Activated T-cell treated with anti-CD3 and anti-CD28 coated beads, Interleukin-2, amount 50 U/mL, for 72 hours (primary cell): ENCODE data around the gene MCM5. TPM values are rescaled to one million over a fixed set of nuclear protein-coding genes. Genes with fewer than 3 reads are reported as not detected.
"Not testable (repeated sequence)": the region's sequence is repeated elsewhere in the genome, so short reads cannot be mapped to it uniquely, and the experiment has no call there.

ENCODE experiments used
- ATAC-seq, 2 donors: fragments of 150-1000 bp; cut with Tn5 transposase; replicated peaks in 1 of 2; 2 replicates each; pipeline ENCODE4 v1.10.0; 2021; ENCODE audit warnings: moderate library complexity in 2 of 2, mild to moderate bottlenecking in 1 of 2
- DNase-seq, 2 donors: peaks; one replicate each; pipeline ENCODE4 v3.0.0; 2021 to 2022; ENCODE audit warnings: mixed read lengths in 1 of 2
- H3K27ac Mint-ChIP-seq: one replicate; pipeline ENCODE4 v1.8.0; 2022; ENCODE audit warnings: mild to moderate bottlenecking, moderate library complexity, mixed read lengths
- H3K27me3 Mint-ChIP-seq: one replicate; pipeline ENCODE4 v1.8.0; 2022; ENCODE audit warnings: low read depth, mixed read lengths
- H3K36me3 Mint-ChIP-seq, 2 donors: one replicate each; pipeline ENCODE4 v1.8.0; 2022; ENCODE audit warnings: mixed read lengths in 2 of 2, mild to moderate bottlenecking in 1 of 2; ENCODE audit not compliant: insufficient read depth in 2 of 2
- H3K4me1 Mint-ChIP-seq: one replicate; pipeline ENCODE4 v1.8.0; 2022; ENCODE audit warnings: low read depth, mixed read lengths
- H3K4me3 Mint-ChIP-seq, 2 donors: one replicate each; pipeline ENCODE4 v1.8.0; 2022; ENCODE audit warnings: mild to moderate bottlenecking in 2 of 2, mixed read lengths in 2 of 2, moderate library complexity in 2 of 2
- H3K9me3 Mint-ChIP-seq, 2 donors: one replicate each; pipeline ENCODE4 v1.8.0; 2022; ENCODE audit warnings: mixed read lengths in 2 of 2
- total RNA-seq, 2 donors: library from RNA; stranded (reverse); gene quantifications; one replicate each; pipeline ENCODE4 v1.2.3, GENCODE V29; 2022

Gene MCM5
- total RNA-seq, 2 donors from 2014 or later, result 290 to 370 TPM

DNA sequence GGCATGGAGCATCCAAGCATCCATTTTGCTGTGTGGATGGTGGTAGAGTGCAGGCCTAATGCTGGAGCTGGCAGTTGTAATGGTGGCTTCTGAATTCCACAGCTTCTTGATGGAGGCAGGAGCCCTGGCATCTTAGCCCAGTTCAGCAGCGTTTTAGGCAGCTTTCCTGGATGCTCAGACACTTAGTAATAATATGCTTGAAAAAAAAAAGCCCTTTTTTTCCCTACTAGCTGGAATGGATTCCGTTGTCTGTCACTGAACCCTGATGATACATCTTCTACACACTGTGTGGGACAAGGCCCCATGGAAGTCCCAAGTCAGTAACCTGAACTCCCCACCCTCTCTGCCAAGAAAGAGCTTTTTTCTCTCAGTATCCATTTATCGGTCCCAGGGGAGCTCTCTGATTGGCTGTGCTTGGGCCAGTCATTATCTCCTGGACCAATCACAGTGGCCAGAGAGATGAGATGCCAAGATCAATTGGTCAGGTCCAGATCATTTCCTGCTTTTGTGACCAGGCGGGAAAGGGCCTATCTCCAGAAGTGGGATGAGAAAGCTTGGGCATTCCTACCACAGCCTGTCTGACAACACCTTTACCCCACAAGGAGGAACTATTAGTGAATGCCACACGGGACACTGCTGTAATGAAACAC lies 34.2 kb downstream of the MCM5 start:
- Mint-ChIP-seq H3K36me3 (peaks cover 23 to 55% of the 10 kb centered on the region in 2 donors), H3K27me3 (no peaks in the 10 kb centered on the region), H3K4me3 (no peak overlapping the region), H3K9me3 (peaks cover 2 to 6% of the 10 kb centered on the region in 2 donors), H3K27ac (no peak overlapping the region), H3K4me1 (peaks cover 4% of the 10 kb centered on the region)
- no peak for ATAC-seq
- DNase-seq, result no peak

DNA sequence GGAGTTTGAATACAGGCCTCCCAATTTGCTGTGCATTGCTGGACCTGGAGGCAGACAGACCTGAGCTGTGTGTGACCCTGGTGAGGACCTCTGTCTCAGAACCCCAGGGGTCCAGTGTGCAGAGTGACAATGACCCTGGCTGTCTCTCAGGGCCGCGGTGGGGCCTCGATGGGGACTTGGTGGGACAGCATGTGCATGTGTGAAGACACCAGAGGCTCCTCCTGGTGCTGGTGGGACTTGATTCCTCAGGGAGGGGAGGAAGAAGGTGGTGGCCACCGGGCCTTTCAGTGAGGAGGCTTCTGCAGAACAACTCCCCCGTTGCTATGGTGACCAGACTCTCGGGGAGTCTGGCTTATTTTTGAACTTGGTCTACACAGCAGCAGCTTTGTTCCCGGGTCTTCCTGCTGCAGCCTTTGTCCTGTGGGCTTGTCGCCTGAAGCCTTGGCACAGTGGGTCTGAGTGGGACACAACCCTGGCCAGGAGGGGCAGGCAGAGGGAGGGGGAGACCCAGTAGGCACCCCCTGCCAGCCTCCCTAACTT lies 35.3 kb downstream of the MCM5 start:
- H3K36me3 Mint-ChIP-seq, result peaks cover 23 to 51% of the 10 kb centered on the region in 2 donors
- ATAC-seq (no peak), DNase-seq (no peak)
- H3K4me1 Mint-ChIP-seq, result peaks cover 4% of the 10 kb centered on the region
- no peak overlapping the region for H3K27ac Mint-ChIP-seq
- peaks cover 2 to 6% of the 10 kb centered on the region in 2 donors for H3K9me3 Mint-ChIP-seq
- H3K27me3 Mint-ChIP-seq, result no peaks in the 10 kb centered on the region
- no peak overlapping the region for H3K4me3 Mint-ChIP-seq

DNA sequence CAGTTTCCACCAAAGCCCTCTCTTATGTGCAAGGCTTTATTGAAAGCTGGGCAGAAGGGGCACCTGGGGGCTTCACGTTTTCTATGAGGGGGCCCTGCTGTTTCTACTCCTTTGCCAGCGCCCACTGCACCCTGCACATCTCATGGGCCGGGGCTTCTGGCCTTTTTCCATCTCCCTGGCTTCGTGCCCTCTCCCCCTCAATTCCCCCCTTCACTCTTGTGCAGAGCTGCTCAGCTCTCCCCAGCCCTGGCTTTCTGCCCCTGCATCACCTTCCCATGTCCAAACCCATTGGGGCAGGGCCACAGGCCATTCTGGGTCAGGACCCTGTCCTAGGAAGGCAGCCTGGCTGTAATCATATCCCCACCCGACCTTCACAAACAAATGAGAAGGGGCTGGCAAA lies 36.5 kb downstream of the MCM5 start:
- DNase-seq (no peak), ATAC-seq (no peak)
- no peak overlapping the region for H3K4me3 Mint-ChIP-seq
- peaks cover 2 to 6% of the 10 kb centered on the region in 2 donors for H3K9me3 Mint-ChIP-seq
- no peak overlapping the region for H3K27ac Mint-ChIP-seq
- H3K27me3 Mint-ChIP-seq, result no peaks in the 10 kb centered on the region
- peaks cover 23 to 48% of the 10 kb centered on the region in 2 donors for H3K36me3 Mint-ChIP-seq
- H3K4me1 Mint-ChIP-seq, result peaks cover 4% of the 10 kb centered on the region

DNA sequence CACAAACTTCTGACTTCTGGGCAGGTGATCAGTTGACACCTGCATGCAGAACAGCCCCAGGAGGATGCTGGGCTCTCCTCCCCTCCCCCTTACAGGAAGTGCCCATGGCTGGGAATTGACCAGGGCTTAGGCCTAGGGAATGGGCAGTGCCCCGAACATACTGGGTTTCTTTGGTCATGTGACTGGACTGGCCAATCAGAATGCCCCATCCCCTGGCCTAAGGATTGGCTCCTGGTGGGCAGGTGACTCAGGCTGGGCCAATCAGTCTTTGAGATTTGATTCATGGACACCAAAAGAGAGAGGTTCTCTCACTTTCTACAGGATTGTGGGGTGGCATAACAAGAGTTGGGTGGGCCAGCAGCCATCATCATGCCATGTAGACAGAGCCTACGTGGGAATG lies 37.1 kb downstream of the MCM5 start:
- H3K9me3 Mint-ChIP-seq, result peaks cover 2 to 6% of the 10 kb centered on the region in 2 donors
- peaks cover 4% of the 10 kb centered on the region for H3K4me1 Mint-ChIP-seq
- H3K27me3 Mint-ChIP-seq, result no peaks in the 10 kb centered on the region
- ATAC-seq, result peak; percentile 16 to 19
- H3K4me3 Mint-ChIP-seq, result no peak overlapping the region
- H3K36me3 Mint-ChIP-seq, result peaks cover 21 to 43% of the 10 kb centered on the region in 2 donors
- DNase-seq, result no peak
- H3K27ac Mint-ChIP-seq, result no peak overlapping the region

DNA sequence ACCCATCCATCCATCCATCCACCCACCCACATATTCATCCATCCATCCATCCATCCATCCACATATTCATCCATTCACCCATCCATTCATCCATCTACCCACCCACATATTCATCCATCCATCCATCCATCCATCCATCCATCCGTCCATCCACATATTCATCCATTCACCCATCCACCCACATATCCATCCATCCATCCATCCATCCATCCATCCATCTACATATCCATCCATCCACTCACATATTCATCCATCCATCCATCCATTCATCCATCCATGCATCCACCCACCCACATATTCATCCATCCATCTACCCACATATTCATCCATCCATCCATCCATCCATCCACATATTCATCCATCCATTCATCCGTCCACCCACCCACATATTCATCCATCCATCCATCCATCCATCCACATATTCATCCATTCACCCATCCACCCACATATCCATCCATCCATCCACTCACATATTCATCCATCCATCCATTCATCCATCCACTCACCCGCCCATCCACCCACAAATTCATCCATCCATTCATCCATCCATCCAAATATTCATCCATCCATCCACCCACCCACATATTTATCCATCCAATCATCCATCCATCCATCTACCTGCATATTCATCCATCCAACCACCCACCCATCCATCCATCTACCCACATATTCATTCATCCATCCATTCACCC lies 38.9 kb downstream of the MCM5 start:
- not testable (repeated sequence) for H3K4me3 Mint-ChIP-seq, H3K9me3 Mint-ChIP-seq, H3K4me1 Mint-ChIP-seq, H3K27me3 Mint-ChIP-seq, DNase-seq, ATAC-seq, H3K27ac Mint-ChIP-seq
- peaks cover 14 to 32% of the 10 kb centered on the region in 2 donors for H3K36me3 Mint-ChIP-seq

DNA sequence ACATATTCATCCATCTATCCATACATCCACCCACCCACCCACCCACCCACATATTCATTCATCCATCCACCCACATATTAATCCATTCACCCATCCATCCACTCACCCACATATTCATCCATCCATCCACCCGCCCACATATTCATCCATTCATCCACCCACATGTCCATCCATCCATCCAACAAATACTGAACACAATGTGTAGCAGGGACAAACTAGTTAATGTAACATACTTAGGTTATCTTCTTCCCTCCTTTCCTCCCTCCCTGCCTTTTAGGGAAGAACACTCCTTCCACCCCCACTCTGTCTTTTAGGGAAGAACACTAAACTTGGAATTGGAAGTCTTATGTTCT lies 39.4 kb downstream of the MCM5 start:
- H3K36me3 Mint-ChIP-seq, result peaks cover 13 to 31% of the 10 kb centered on the region in 2 donors
- no peak for ATAC-seq
- DNase-seq, result no peak
- no peak overlapping the region for H3K4me3 Mint-ChIP-seq
- no peaks in the 10 kb centered on the region for H3K27me3 Mint-ChIP-seq
- H3K27ac Mint-ChIP-seq, result no peak overlapping the region
- H3K4me1 Mint-ChIP-seq, result peaks cover 4% of the 10 kb centered on the region
- H3K9me3 Mint-ChIP-seq, result peaks cover 2 to 6% of the 10 kb centered on the region in 2 donors

DNA sequence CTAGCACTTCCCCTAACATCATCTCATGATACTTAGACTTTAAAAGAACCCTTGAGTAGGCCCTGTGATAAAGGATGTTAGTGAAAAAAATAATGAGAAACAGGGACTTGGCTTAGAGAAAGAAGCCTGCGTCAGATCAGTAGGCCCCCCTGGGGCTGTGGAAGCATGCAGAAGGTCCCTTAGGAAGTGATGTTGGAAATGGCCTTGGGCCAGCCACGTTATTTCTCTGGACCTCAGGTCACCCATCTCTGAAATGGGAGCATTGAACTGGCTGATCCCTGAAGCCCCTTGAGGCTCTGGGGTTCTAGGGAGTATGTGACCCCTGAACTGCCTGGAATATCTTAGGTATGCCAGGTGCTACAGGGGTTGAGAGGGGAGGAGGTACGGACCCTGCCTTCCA lies 40.2 kb downstream of the MCM5 start:
- Mint-ChIP-seq H3K27me3 (no peaks in the 10 kb centered on the region), H3K4me1 (peaks cover 4% of the 10 kb centered on the region), H3K9me3 (peaks cover 2 to 6% of the 10 kb centered on the region in 2 donors), H3K27ac (no peak overlapping the region), H3K4me3 (no peak overlapping the region), H3K36me3 (peaks cover 10 to 31% of the 10 kb centered on the region in 2 donors)
- ATAC-seq, result no peak
- no peak for DNase-seq

DNA sequence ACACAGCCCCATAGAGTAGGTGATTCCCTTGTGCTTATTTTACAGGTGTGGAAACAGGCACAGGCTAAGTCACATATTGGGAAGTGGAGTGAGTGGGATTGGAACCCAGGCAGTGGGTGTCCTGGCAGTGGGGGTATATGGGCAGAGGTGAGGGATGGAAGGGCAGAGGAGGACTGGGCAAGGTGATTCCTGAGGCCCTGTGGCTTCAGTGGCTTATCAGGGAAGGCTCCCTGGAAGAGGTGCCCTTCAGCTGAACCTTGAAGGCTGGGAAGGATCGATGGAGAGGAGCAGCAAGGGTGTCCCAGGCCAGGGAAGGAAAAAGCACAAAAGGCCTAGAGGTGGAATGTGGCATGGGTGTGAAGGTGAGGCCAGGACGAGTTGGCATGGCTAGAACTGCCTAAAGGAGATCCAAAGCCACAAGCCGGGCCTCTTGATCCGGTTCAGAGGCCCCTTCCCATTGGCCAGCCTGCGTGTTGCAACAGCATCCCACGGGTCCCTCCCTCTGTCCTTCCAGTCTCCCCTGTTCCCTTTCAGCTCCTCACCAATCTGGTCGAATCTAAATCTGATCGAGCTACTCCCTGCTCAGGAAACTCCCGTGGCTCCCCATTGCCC lies 41.7 kb downstream of the MCM5 start:
- no peak for DNase-seq
- Mint-ChIP-seq H3K4me1 (peaks cover 4% of the 10 kb centered on the region), H3K27me3 (no peaks in the 10 kb centered on the region), H3K27ac (no peak overlapping the region), H3K36me3 (peaks cover 10 to 33% of the 10 kb centered on the region in 2 donors), H3K9me3 (peaks cover 2 to 6% of the 10 kb centered on the region in 2 donors), H3K4me3 (no peak overlapping the region)
- ATAC-seq, result no peak

DNA sequence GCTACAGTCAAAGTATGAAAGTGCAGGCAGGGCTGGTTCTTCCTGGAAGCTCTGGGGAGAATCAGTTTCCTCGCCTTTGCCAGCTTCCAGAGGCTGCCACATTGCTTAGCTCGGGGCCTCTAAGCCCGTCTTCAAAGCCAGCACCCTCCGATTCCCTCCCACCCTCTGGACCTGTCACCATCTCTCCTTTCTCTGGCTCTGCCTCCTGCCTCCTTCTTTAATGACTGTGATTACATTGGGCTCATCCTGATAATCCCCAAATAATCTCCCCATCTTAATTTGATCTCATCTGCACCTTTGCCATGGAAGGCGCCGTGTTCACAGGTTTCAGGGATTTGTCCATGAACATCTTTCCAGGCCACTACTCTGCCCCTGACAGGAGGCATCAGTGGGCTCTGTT lies 42.5 kb downstream of the MCM5 start:
- Mint-ChIP-seq H3K36me3 (peaks cover 10 to 28% of the 10 kb centered on the region in 2 donors), H3K27ac (no peak overlapping the region), H3K27me3 (no peaks in the 10 kb centered on the region), H3K4me3 (no peak overlapping the region), H3K4me1 (peaks cover 3% of the 10 kb centered on the region), H3K9me3 (peaks cover 2 to 6% of the 10 kb centered on the region in 2 donors)
- ATAC-seq, result no peak
- no peak for DNase-seq

DNA sequence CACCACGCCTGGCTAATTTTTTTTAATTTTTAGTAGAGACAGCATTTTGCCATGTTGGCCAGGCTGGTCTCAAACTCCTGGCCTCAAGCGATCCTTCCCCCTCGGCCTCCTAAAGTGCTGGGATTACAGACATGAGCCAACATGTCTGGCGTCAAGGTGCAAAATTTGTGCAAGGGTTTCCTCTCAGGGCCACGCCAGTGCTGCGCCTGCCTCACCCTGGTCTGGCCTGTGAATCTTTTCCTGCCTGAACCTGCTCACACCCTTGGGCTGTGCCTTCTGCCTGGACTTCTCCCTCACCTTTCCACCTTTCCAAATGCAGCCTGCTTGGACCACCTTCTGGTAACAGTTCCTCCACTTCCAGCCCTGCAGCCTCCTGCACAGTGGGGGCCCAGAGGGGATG lies 43.4 kb downstream of the MCM5 start:
- Mint-ChIP-seq H3K9me3 (peaks cover 2 to 4% of the 10 kb centered on the region in 2 donors), H3K27me3 (no peaks in the 10 kb centered on the region), H3K27ac (no peak overlapping the region), H3K4me3 (no peak overlapping the region), H3K36me3 (peaks cover 8 to 23% of the 10 kb centered on the region in 2 donors), H3K4me1 (no peaks in the 10 kb centered on the region)
- no peak for DNase-seq
- ATAC-seq, result no peak

DNA sequence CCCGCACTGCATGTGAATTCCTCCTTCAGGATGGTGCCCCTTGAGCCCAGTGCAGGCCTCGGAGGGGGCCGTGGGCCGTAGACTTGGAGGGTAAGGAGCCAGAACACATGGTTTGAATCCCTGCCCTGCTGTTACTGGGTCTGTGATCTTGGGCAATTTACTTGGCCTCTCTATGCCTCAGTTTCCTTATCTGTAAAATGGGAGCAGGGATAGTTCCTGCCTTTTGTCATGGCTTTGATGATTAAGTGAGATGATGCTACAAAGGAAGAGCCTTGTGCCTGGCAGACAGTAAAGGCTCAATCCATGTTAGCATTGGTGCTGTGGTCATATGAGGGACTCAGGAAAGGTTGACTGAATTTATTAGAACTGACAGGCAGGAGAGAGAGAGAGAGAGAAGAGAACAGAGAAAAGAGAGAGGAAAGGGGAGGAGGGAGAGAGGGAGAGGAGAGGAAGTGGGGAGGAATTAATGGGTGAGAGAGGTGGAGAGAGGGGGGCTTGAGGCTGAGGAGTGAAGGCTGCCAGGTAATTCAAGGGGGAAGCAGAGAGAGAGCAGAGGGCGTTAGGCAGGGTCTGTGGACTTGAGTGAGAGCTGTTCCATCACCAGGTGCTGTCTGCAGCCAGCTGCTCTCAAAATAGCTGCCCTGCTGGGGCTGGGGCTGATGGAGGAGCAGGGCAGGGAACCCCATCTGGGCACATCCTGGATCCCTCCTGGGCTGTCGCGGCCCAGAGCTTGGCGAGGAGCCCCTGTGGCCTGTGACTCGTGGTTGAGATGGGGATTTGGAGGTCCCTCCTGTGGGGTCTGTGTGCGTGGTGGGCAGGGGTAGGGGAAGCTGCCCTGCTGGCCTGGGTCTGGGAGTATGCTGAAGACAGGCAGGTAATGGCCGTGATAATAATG lies 44.1 kb downstream of the MCM5 start:
- Mint-ChIP-seq H3K4me3 (no peak overlapping the region), H3K27ac (peak overlapping the region; percentile 23), H3K36me3 (peaks cover under 1 to 17% of the 10 kb centered on the region in 2 donors), H3K4me1 (no peaks in the 10 kb centered on the region), H3K27me3 (no peaks in the 10 kb centered on the region), H3K9me3 (no peaks in the 10 kb centered on the region)
- no peak for ATAC-seq
- DNase-seq, result no peak

DNA sequence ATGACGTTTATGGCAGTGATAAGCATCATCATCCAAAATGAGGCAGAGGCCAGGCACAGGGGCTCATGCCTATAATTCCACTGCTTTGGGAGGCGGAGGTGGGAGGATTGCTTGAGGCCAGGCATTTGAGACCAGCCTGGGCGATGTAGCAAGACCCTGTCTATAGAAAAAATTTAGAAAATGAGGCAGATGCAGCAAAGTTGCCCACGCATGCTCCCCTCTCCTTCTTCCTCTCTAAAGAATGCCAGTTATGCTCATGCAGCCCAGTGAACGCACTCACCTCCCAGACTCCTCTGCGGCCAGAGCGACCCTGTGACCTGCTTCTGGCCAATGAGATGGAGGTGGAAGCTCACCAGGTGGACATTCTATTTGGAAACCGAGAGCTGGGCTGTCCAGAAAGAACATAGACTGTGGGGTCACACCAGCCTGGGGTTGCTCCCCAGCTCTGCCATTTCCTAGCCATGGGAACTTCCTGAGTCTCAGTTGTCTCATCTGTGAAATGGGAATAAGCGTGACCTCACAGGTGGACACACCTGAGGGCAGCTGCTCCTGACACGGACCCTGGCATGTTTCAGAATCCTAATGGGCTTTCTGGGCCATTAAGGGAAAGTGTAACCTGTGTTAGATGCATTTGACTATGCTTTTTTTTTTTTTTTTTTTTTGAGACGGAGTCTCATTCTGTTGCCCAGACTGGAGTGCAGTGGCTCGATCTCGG lies 44.9 kb downstream of the MCM5 start:
- no peak for DNase-seq
- ATAC-seq, result no peak
- Mint-ChIP-seq H3K9me3 (no peaks in the 10 kb centered on the region), H3K4me3 (no peak overlapping the region), H3K27ac (no peak overlapping the region), H3K36me3 (peaks cover 0 to 12% of the 10 kb centered on the region in 2 donors), H3K4me1 (no peaks in the 10 kb centered on the region), H3K27me3 (no peaks in the 10 kb centered on the region)
